NCI-H1092 treated with DMSO at 0.1 percent for 48 hours (cell line): Measurements from ENCODE around the gene LAMP2.
A peak's percentile ranks its signal among the peaks of the same experiment; 100 is the strongest.

Source experiments
- DNase-seq: peaks from one replicate; lab custom pipeline; 2025; lab: John Stamatoyannopoulos, UW

The LAMP2 gene

DNA sequence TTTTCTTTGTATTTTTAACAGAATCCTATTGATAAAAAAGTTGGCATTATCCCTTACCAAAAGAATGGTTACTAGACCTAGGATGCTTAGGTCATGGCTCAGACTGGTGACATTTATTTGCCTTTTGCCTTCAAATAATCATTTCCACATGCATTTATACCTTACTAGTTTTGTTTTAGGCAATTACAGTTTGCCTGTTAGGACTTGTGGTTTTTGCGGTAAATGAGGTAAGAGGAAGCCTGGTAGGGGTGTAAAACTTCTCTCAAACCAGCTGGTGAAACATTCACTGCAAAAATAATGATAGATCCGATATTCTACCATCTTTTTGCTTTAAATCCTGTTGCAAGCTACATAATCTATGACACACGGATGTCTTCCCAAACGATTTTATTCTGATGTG is 12.1 kb downstream of the LAMP2 start:
- DNase-seq = no peak

DNA sequence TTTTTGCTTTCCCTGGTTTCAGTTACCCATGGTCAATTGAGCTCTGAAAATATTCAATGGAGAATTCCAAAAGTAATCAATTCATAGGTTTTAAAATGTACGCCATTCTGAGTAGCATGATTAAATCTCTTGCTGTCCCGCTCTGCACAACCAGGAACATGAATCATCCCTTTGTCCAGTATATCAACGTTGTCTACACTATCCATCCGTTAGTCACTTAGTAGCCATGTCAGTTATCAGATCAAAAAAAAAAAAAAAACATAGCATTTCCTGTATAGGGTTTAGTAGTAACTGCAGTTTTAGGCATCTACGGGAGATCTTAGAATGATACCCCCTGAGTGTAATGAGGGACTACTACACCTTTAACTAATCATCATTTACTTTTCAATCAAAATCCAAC is 15.1 kb downstream of the LAMP2 start:
- DNase-seq = no peak

DNA sequence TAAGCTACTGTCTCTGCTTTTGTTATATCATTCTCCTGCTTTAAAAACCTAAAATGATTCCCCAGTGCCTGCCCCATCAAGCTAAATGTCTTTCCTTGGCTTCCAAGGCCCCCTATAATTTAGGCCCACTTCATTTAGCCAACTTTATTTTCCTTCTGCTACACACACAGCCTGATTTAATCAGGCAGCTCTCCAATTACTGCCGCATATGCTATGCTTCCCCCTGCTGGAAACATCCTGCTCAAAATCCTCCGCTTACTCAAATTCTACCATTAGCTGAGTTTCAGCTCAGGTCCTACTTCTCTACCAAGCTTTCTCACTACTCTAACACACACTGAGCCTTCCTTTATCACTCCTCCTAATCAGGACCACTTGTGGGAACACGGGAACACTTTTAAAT is 17.0 kb downstream of the LAMP2 start:
- peak; percentile 6 for DNase-seq

GRCh38 chrX:120450163-120450562 is 18.9 kb downstream of the LAMP2 start:
- DNase-seq = no peak

- DNase-seq = no peak
These were observed 22.6 kb downstream of the LAMP2 start for GRCh38 chrX:120446498-120446897.

DNA sequence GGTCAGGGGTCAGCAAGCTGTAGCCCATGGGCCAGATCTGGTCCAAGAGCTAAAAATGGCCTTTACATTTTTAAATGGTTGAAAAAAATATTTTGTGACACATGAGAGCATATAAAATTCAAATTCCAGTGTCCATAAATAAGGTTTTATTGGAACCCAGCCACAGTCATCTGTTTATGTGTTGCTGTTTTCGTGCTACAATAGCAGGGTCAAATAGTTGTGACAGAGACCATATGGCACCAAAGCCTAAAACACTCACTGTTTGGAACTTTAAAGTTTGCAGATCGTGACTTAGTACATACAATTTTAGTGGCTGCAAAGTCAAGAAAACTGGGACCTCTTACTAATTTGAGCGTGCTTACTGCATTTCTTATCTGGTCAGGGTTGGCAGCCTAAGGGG is 29.2 kb downstream of the LAMP2 start:
- DNase-seq = no peak

DNA sequence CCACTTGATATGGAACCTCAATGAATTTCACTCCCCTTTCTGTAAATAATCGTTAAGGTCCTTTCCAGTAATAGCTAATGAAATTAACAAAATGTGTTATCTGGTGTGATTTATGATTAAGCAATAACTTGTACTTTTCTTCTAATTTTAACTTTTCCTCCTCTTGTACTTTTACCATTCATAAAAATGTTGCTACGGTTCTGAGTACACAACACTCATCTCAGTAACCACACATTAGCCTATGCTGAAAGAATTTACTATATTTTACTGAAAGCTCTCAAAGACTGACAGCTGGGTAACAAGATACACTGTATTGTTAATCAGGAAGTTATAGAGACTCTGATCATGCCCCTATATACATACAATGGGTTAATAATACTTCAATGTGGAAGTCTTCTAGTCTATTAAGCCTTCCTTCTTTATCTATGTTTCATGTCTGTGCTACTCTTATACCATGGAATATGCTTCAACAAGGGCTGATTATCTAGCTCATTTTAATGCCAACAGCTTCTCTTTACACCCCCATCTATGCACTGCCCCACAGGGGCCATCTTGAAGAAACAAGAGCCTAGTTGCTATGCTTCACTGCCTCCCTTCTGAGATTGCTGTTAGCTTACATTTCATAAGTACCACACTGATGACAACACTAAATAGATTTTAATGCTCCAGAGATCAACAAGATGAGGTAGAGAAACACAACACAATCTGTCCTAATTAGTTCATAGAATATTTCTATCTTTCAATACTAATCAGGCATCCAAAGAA is 39.1 kb downstream of the LAMP2 start:
- DNase-seq = no peak

DNA sequence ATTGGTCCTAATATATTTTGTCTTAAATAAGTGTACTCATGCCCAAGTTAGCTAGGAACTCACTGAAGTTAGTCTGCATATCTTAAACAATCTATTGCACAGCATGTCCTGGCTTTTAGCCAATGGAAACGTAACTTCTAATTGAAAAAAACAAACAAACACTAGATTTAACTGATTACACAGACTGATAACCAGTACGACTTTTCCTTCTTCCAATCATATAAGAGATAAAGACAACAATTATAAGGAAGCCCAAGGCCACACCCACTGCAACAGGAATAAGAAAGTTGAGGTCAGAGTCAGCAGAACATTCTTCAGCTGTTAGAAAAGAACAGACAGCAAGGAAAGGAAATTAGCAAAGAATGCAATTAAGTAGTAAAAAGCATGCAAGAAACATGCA is 40.8 kb downstream of the LAMP2 start:
- DNase-seq = no peak

GRCh38 chrX:120426599-120426998 is 42.5 kb downstream of the LAMP2 start:
- DNase-seq = no peak

- no peak for DNase-seq
These were observed 49.6 kb downstream of the LAMP2 start for GRCh38 chrX:120419463-120419862.

DNA sequence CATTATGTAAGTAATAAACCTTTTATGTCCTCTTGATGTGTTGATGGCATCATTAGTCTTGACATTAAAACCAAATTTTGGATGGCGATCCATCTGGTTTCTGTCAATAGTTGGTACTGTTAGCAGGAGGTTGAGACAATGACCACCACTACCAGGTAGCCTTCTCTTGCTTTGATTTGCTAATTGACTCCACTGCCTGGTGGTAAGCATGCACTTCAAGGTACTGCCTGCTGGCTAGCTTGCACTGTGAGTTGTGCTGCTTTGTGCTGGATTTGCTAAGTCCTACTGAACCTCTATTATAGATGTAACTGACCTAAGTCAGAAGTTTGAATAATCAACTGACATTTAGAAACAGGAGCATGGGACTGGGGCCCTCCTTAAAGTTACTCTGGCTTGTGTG is 60.9 kb downstream of the LAMP2 start:
- DNase-seq = no peak

DNA sequence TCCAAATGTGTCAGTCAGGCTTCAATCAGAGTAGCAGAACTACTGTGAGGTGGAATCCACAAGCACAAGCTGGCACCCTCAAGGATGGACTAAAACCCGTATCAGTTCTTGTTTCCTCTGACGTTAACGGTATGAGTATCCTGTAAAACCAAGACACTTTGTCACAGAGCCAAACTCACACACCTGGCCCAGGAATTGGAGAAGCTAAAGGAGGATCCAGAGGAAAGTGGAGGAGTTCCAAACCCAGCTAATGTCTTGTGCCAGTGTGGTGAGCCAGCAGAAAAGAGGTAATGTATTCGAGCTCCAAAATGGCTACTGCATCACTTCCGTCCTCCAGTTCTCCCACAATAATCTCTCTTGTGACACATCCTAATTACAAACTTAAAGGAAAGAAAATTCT is 62.5 kb downstream of the LAMP2 start:
- DNase-seq = no peak

DNA sequence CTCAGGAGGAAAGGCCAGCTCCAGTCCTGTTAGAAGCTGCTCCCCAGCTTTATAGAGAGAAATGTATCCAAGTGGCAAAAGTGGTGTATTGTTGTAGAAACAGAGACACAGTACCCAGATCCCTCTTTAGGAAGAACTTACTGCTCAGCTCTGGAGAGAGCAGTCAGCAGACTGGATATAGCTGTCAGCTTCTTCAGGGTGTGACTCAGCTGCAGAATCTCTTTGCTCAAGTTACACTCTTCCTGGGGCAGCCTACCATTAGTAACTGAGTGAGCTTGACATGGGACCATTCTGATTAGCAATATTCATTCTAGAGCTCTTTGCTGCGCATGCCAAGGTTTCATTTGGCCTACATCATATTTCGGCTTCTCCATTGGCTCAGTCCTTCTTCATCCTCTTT is 66.7 kb downstream of the LAMP2 start:
- DNase-seq = no peak

DNA sequence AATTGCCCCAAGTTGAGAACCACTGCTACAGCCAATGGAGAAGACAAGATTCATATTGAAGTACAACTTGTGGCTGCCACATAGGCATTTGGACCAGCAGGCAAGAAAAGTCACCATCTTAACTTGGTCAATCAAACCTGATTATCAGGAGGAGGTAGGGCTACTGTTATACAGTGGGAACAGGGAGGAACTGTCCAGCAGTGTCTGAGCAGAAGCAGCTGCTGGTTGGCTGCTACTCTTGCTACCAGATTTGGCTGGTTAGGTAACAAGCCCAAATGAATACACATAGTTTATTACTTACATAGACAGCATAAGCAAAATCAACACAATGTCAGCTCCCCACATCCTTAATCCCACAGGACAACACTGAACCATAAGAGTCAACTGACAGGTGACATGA is 67.8 kb downstream of the LAMP2 start:
- DNase-seq = no peak

GRCh38 chrX:120380699-120381098 is 88.4 kb downstream of the LAMP2 start:
- peak; percentile 6 for DNase-seq

GRCh38 chrX:120379937-120380681 is 89.0 kb downstream of the LAMP2 start:
- DNase-seq = no peak

- no peak for DNase-seq
These were observed 90.5 kb downstream of the LAMP2 start for GRCh38 chrX:120378570-120378969.
